Endometrium (tissue), 2 donors: ENCODE measurements around the gene ACER3.
A peak's percentile ranks its signal among the peaks of the same experiment; 100 is the strongest.
"Not testable (repeated sequence)": the region's sequence is repeated elsewhere in the genome, so short reads cannot be mapped to it uniquely, and the experiment has no call there.

Experiments used
- FAIRE-seq: peaks from 2 replicates; lab custom pipeline; 2012; peaks lifted over from hg19 to GRCh38; lab: Jason Lieb, UNC
- donor health status: control.
- donor health status: control.

The ACER3 gene

GRCh38 chr11:76872959-76873827, 12.5 kb downstream of the ACER3 start:
- no peak for FAIRE-seq

- FAIRE-seq = no peak
Measured at GRCh38 chr11:76878014-76878413, 17.3 kb downstream of the ACER3 start.

GRCh38 chr11:76880314-76880713, 19.6 kb downstream of the ACER3 start:
- no peak for FAIRE-seq

GRCh38 chr11:76880956-76881355, 20.2 kb downstream of the ACER3 start:
- no peak for FAIRE-seq

- no peak for FAIRE-seq
Measured at GRCh38 chr11:76885390-76886097, 24.8 kb downstream of the ACER3 start.

GRCh38 chr11:76888989-76889388, 28.3 kb downstream of the ACER3 start:
- no peak for FAIRE-seq

GRCh38 chr11:76889411-76889975, 28.8 kb downstream of the ACER3 start:
- no peak for FAIRE-seq

GRCh38 chr11:76890329-76890728, 29.6 kb downstream of the ACER3 start:
- FAIRE-seq = no peak

- FAIRE-seq = no peak
Measured at GRCh38 chr11:76891285-76891684, 30.6 kb downstream of the ACER3 start.

GRCh38 chr11:76891793-76892192, 31.1 kb downstream of the ACER3 start:
- FAIRE-seq = no peak

GRCh38 chr11:76892306-76892705, 31.6 kb downstream of the ACER3 start:
- no peak for FAIRE-seq

GRCh38 chr11:76897233-76897632, 36.5 kb downstream of the ACER3 start:
- FAIRE-seq = no peak

- no peak for FAIRE-seq
Measured at GRCh38 chr11:76901144-76901543, 40.4 kb downstream of the ACER3 start.

GRCh38 chr11:76901622-76902021, 40.9 kb downstream of the ACER3 start:
- not testable (repeated sequence) for FAIRE-seq

GRCh38 chr11:76902121-76903014, 41.6 kb downstream of the ACER3 start:
- no peak for FAIRE-seq

- FAIRE-seq = no peak
Measured at GRCh38 chr11:76903325-76903724, 42.6 kb downstream of the ACER3 start.

GRCh38 chr11:76910620-76911414, 50.1 kb downstream of the ACER3 start:
- FAIRE-seq = peak; percentile 92

- FAIRE-seq = no peak
Measured at GRCh38 chr11:76911415-76911808, 50.7 kb downstream of the ACER3 start.

GRCh38 chr11:76916712-76917111, 56.0 kb downstream of the ACER3 start:
- no peak for FAIRE-seq

- peak; percentile 92 for FAIRE-seq
Measured at GRCh38 chr11:76918941-76919386, 58.2 kb downstream of the ACER3 start.

GRCh38 chr11:76919467-76919866, 58.7 kb downstream of the ACER3 start:
- FAIRE-seq = no peak
